Left kidney (tissue), 2 donors: ENCODE measurements around the gene RIOK2. TPM values are rescaled to one million over a fixed set of nuclear protein-coding genes. Genes with fewer than 3 reads are reported as not detected.

Experiments
- DNase-seq: peaks from one replicate; pipeline ENCODE4 v3.0.0-alpha.2; 2013
- polyA plus RNA-seq: library from polyadenylated mRNA; unstranded; fragments of 120-200 nt; gene quantifications from one replicate; pipeline ENCODE4 v1.2.1, GENCODE V29; 2013; ENCODE audit not compliant: insufficient read length

RIOK2 gene
- polyA plus RNA-seq, 1 donor: 44.4 TPM

GRCh38 chr5:97127727-97128126 is 55.3 kb downstream of the RIOK2 start:
- no peak for DNase-seq

GRCh38 chr5:97125125-97125683 is 57.8 kb downstream of the RIOK2 start:
- no peak for DNase-seq

- DNase-seq: no peak
Observed at GRCh38 chr5:97124335-97124734, 58.7 kb downstream of the RIOK2 start.

GRCh38 chr5:97121848-97122247 is 61.2 kb downstream of the RIOK2 start:
- no peak for DNase-seq

GRCh38 chr5:97120195-97120594 is 62.9 kb downstream of the RIOK2 start:
- DNase-seq: no peak

- no peak for DNase-seq
Observed at GRCh38 chr5:97119007-97119390, 64.0 kb downstream of the RIOK2 start.

GRCh38 chr5:97118261-97119006 is 64.6 kb downstream of the RIOK2 start:
- no peak for DNase-seq

- DNase-seq: no peak
Observed at GRCh38 chr5:97115932-97116331, 67.1 kb downstream of the RIOK2 start.

- no peak for DNase-seq
Observed at GRCh38 chr5:97112230-97112629, 70.8 kb downstream of the RIOK2 start.

GRCh38 chr5:97111616-97112015 is 71.4 kb downstream of the RIOK2 start:
- DNase-seq: no peak

GRCh38 chr5:97111004-97111403 is 72.0 kb downstream of the RIOK2 start:
- no peak for DNase-seq

Other genes with a start within 250 kb of the RIOK2 start
- 33.6 TPM for gene LNPEP, start 247.2 kb downstream of the RIOK2 start, polyA plus RNA-seq
- 4.9 TPM for gene LIX1, start 40.6 kb downstream of the RIOK2 start, polyA plus RNA-seq